Nephron (organoid): ENCODE measurements around the gene CCSAP.
"Not testable (repeated sequence)": the region's sequence is repeated elsewhere in the genome, so short reads cannot be mapped to it uniquely, and the experiment has no call there.

ENCODE experiments used
- H3K27ac Mint-ChIP-seq, 3 experiments: 2 replicates each; pipeline ENCODE4 v1.8.0; 2020; ENCODE audit warnings: mixed read lengths in 3 of 3, mild to moderate bottlenecking in 2 of 3, moderate library complexity in 1 of 3
- H3K27me3 Mint-ChIP-seq: 2 replicates; pipeline ENCODE4 v1.8.0; 2021; ENCODE audit warnings: low read depth, mild to moderate bottlenecking, moderate library complexity, mixed read lengths
- H3K36me3 Mint-ChIP-seq: 2 replicates; pipeline ENCODE4 v1.8.0; 2020; ENCODE audit warnings: low read depth, mixed read lengths
- H3K4me1 Mint-ChIP-seq: 2 replicates; pipeline ENCODE4 v1.8.0; 2020; ENCODE audit warnings: mixed read lengths
- H3K4me3 Mint-ChIP-seq, 3 experiments: 2 replicates each; pipeline ENCODE4 v1.8.0; 2020; ENCODE audit warnings: mild to moderate bottlenecking in 3 of 3, mixed read lengths in 3 of 3, moderate library complexity in 2 of 3
- H3K9me3 Mint-ChIP-seq: 2 replicates; pipeline ENCODE4 v1.8.0; 2020; ENCODE audit warnings: mixed read lengths
- TF ChIP-seq, protein P1 (sequence below), 3 experiments: fragments of 200-600 bp; sonication (generic); IDR thresholded peaks; one replicate each; pipeline ENCODE4 v1.5.0; 2021; ENCODE audit warnings: antibody characterized with exemption in 3 of 3; ENCODE audit not compliant: unreplicated experiment in 3 of 3

The CCSAP gene

DNA sequence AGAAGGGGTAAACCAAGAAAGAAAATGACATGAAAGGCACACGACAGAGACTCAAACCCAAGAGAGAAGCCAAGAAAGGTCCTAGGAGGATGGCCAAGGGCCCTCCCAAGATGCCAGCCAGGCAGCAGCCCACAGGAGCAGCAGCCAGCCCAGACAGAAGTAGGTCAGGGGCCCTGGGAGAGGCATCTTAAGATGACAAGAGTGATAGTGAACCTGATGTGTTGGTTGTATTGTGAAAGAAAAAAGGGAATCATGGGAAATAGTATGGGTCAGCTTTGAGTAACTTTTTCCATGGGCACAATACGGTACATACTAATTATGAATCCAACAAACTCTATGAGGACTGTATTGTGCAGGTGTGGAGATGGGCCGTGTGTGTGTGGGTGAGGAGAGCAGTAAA lies 3.3 kb downstream of the CCSAP start:
- H3K4me3 Mint-ChIP-seq: peak overlapping the region; percentile 79 to 93 (median 86)
- H3K36me3 Mint-ChIP-seq: peaks cover 7% of the 10 kb centered on the region
- H3K27me3 Mint-ChIP-seq: peaks cover 2% of the 10 kb centered on the region
- H3K27ac Mint-ChIP-seq: no peak overlapping the region
- no peaks in the 10 kb centered on the region for H3K9me3 Mint-ChIP-seq
- peaks cover 24% of the 10 kb centered on the region for H3K4me1 Mint-ChIP-seq
- TF ChIP-seq, protein P1, sequence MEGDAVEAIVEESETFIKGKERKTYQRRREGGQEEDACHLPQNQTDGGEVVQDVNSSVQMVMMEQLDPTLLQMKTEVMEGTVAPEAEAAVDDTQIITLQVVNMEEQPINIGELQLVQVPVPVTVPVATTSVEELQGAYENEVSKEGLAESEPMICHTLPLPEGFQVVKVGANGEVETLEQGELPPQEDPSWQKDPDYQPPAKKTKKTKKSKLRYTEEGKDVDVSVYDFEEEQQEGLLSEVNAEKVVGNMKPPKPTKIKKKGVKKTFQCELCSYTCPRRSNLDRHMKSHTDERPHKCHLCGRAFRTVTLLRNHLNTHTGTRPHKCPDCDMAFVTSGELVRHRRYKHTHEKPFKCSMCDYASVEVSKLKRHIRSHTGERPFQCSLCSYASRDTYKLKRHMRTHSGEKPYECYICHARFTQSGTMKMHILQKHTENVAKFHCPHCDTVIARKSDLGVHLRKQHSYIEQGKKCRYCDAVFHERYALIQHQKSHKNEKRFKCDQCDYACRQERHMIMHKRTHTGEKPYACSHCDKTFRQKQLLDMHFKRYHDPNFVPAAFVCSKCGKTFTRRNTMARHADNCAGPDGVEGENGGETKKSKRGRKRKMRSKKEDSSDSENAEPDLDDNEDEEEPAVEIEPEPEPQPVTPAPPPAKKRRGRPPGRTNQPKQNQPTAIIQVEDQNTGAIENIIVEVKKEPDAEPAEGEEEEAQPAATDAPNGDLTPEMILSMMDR (IDR thresholded peaks at IDR 0.05; ENCODE audit: unreplicated experiment in 3 of 3): no peak

DNA sequence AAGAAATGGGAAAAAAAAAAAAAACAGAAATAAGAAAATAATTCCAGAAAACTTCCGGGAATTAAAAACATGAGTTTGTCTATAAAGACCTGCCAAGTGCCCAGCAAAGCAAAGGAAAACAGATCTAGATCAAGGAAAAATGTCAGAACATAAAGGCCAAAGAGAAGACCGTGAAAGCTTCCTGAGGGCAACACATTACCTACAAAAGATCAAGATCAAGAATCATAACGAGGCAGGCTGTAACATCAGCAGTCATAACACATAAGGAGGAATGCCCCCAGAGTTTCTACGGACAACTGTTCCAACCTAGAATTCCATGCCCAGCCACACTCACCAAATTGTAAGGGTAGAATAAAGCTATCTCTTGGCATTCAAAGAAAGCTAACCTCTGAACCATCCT lies 3.8 kb downstream of the CCSAP start:
- Mint-ChIP-seq H3K27me3 (no peaks in the 10 kb centered on the region), H3K4me3 (peak overlapping the region; percentile 79 to 93 (median 86)), H3K36me3 (peaks cover 12% of the 10 kb centered on the region), H3K27ac (no peak overlapping the region), H3K9me3 (no peaks in the 10 kb centered on the region), H3K4me1 (peaks cover 24% of the 10 kb centered on the region)
- TF ChIP-seq, protein P1 (IDR thresholded peaks at IDR 0.05; ENCODE audit: unreplicated experiment in 3 of 3): no peak

DNA sequence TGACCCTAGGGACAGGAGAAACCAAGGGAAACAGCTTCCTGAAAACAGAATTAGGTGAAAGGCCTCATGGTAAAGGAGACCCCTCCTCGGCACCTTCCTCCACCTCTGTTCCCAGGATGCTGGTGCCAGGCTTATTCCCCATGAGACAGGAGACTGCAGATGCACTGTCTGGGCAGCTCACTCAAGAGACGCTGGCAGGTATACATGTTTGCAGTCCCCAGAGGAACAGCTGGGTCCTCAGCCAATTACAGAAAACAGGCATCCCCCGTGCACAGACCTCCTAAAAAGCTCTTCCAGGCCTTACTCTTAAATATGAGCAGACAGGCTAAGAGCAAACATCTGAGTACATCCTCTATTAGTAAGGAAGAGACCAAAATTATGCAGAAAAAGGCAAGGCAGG lies 6.5 kb downstream of the CCSAP start:
- TF ChIP-seq, protein P1 (IDR thresholded peaks at IDR 0.05; ENCODE audit: unreplicated experiment in 3 of 3): no peak
- H3K27ac Mint-ChIP-seq: no peak overlapping the region
- H3K4me1 Mint-ChIP-seq: peaks cover 15% of the 10 kb centered on the region
- no peak overlapping the region for H3K4me3 Mint-ChIP-seq
- H3K27me3 Mint-ChIP-seq: no peaks in the 10 kb centered on the region
- H3K9me3 Mint-ChIP-seq: no peaks in the 10 kb centered on the region
- H3K36me3 Mint-ChIP-seq: peaks cover 16% of the 10 kb centered on the region

DNA sequence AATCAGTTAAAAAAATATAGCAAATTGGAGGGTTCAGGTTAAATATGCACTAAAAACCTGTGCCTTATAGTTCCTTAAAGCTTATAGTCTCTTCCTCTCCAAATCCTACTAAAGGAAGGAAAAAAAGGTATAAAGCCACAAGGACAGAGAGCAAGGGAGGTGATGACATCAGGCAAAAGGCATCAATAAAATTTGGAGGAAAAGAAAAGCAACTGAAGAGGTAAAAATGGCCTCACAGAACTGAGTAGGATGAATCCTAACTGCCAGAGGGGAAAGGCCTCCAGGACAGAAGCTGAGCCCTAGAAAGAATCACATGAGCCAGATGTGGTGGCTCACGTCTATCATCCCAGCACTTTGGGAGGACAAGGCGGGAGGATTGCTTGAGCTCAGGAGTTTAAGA lies 8.1 kb downstream of the CCSAP start:
- peaks cover 19% of the 10 kb centered on the region for H3K36me3 Mint-ChIP-seq
- H3K4me1 Mint-ChIP-seq: peaks cover 5% of the 10 kb centered on the region
- no peak overlapping the region for H3K27ac Mint-ChIP-seq
- H3K9me3 Mint-ChIP-seq: no peaks in the 10 kb centered on the region
- TF ChIP-seq, protein P1 (IDR thresholded peaks at IDR 0.05; ENCODE audit: unreplicated experiment in 3 of 3): no peak
- no peaks in the 10 kb centered on the region for H3K27me3 Mint-ChIP-seq
- H3K4me3 Mint-ChIP-seq: no peak overlapping the region

DNA sequence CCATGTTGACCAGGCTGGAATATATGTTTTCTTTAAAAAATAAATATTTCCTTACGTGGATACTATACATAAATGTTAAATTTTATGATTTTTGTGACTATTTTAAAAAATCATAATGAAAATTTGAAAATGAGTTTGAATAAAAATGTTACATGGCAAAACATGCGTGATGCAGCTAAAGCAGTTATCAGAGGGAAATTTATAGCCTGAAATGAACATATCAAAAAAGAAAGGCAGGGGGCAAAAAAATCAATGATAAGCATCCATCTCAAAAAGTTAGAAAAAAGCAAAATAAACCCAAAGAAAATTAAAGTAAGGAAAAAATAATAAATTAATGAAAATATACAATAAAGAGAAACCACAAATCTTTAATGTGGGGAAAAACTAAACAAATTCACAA lies 8.6 kb downstream of the CCSAP start:
- Mint-ChIP-seq H3K36me3 (peaks cover 21% of the 10 kb centered on the region), H3K4me1 (peaks cover under 1% of the 10 kb centered on the region), H3K27me3 (no peaks in the 10 kb centered on the region), H3K27ac (no peak overlapping the region), H3K9me3 (no peaks in the 10 kb centered on the region), H3K4me3 (no peak overlapping the region)
- TF ChIP-seq, protein P1 (IDR thresholded peaks at IDR 0.05; ENCODE audit: unreplicated experiment in 3 of 3): no peak

DNA sequence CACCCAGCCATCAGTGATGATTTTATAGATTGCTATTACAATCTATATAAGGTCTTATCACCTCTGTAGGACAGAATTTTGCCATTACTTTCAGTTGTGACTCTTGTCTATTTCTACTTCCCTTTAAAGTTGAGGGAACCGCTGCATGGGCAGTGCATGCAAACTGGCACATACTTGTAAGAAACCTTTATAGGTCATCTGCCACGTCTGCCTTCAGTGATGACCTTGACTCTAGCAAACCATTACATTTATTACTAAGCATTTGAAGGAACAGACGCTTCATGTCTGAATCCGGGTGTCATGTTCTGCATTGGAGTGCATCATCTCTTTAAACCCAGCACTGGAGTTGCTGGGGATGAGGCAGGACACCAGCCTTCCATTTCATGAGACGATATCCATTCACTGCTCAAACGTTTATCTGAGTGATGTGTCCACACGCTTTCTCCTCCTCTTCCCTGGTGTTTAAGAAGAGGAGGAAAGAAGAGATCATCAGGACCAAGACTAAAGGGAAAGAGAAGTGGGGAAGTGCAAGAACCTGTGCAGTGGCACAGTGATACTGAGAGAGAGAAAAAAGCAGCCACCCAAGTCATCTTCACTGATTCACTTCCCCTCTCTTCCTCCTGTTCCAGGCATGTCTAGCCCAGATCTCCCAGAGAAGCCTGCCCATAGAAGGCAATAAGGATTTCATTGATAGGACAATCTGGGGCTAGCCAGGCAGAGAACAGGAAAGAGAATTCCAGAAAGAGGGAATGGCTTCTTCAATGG lies 14.1 kb downstream of the CCSAP start:
- Mint-ChIP-seq H3K36me3 (peaks cover 47% of the 10 kb centered on the region), H3K9me3 (no peaks in the 10 kb centered on the region), H3K27ac (no peak overlapping the region), H3K27me3 (no peaks in the 10 kb centered on the region), H3K4me3 (no peak overlapping the region), H3K4me1 (peaks cover 17% of the 10 kb centered on the region)
- TF ChIP-seq, protein P1 (IDR thresholded peaks at IDR 0.05; ENCODE audit: unreplicated experiment in 3 of 3): no peak

DNA sequence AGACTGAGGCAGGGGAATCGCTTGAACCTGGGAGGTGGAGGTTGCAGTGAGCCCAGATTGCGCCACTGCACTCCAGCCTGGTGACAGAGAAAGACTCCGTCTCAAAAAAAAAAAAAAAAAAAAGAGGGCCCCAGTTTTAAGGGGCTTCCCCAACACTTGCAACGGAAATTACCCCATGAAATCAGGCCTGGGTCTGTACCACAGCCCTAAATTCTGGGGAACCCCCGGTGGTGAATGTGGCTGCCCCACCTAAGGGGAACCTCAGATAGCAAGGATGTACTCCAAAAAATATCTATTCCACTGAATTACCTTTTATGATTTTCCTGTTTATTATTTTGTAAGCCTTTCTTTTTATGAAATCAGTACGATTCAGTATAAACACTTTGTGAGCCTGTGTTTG lies 15.1 kb downstream of the CCSAP start:
- H3K9me3 Mint-ChIP-seq, H3K27ac Mint-ChIP-seq, H3K27me3 Mint-ChIP-seq, H3K4me3 Mint-ChIP-seq: not testable (repeated sequence)
- Mint-ChIP-seq H3K36me3 (peaks cover 50% of the 10 kb centered on the region), H3K4me1 (peaks cover 17% of the 10 kb centered on the region)
